ENCODE measurements around the gene ZNF543. TPM values are rescaled to one million over a fixed set of nuclear protein-coding genes. Genes with fewer than 3 reads are reported as not detected.

ZNF543 gene
- total and polyA plus RNA-seq, 4 experiments from 2014 or later = 1.9 to 10.7 (median 7.8) TPM

- no peak for DNase-seq
- H3K27me3 Mint-ChIP-seq = peaks cover 0 to 2% of the 10 kb centered on the region in 2 donors
- no peak overlapping the region for H3K4me3 Mint-ChIP-seq
- H3K36me3 ChIP-seq (ENCODE audit: insufficient read depth, low read length) = peaks cover 28% of the 10 kb centered on the region
- no peaks in the 10 kb centered on the region for H3K27me3 ChIP-seq (ENCODE audit: insufficient read depth, low read length)
- POLR2A ChIA-PET (ENCODE audit: partially characterized antibody) = no interaction called here
- H3K9me3 Mint-ChIP-seq = peaks cover 0 to 84% (median 69%) of the 10 kb centered on the region in 8 donors
- CTCF ChIA-PET (ENCODE audit: partially characterized antibody) = no interaction called here
- peaks cover 0 to 38% of the 10 kb centered on the region in 2 donors for H3K9me3 ChIP-seq (ENCODE audit: control insufficient read depth in 1 of 2, low read length in 2 of 2)
- intact Hi-C loops (cut with micrococcal nuclease) = no loop called here
- peaks cover 12% of the 10 kb centered on the region for H3K4me1 ChIP-seq (ENCODE audit: insufficient read depth, low read length)
- H3K36me3 Mint-ChIP-seq = peaks cover 61 to 63% of the 10 kb centered on the region in 2 donors
- peaks cover 12 to 21% (median 16%) of the 10 kb centered on the region in 4 donors for H3K4me1 Mint-ChIP-seq
- H3K4me3 ChIP-seq (ENCODE audit: low read length in 2 of 2) = no peak overlapping the region
- H3K27ac Mint-ChIP-seq = no peak overlapping the region
- no peak overlapping the region for H3K27ac ChIP-seq (ENCODE audit: low read depth, low read length)
Measured at GRCh38 chr19:57359300-57359699, 39.0 kb downstream of the ZNF543 start.

- peaks cover 0 to 2% of the 10 kb centered on the region in 2 donors for H3K27me3 Mint-ChIP-seq
- H3K4me1 ChIP-seq (ENCODE audit: insufficient read depth, low read length) = peaks cover 12% of the 10 kb centered on the region
- no peak for DNase-seq
- H3K9me3 Mint-ChIP-seq = peaks cover 0 to 75% (median 50%) of the 10 kb centered on the region in 8 donors
- POLR2A ChIA-PET (ENCODE audit: partially characterized antibody) = interaction anchor here (0.8 to 2.3 kb wide), 5 partner anchors 9 to 555 kb away, joined by 3 to 15 read pairs (median 7); partner anchors contain the start of genes ZNF304, ZNF548 and ZNF805
- H3K4me3 Mint-ChIP-seq = peak overlapping the region in 5 of 8 donors; percentile 92 to 95 (median 93)
- H3K4me1 Mint-ChIP-seq = peaks cover 12 to 18% (median 16%) of the 10 kb centered on the region in 4 donors
- H3K27ac ChIP-seq (ENCODE audit: low read depth, low read length) = peak overlapping the region; percentile 76
- H3K36me3 Mint-ChIP-seq = peaks cover 41 to 42% of the 10 kb centered on the region in 2 donors
- H3K27ac Mint-ChIP-seq = peak overlapping the region; percentile 97 to 99 (median 99)
- CTCF ChIA-PET (ENCODE audit: partially characterized antibody) = interaction anchor here (1.3 kb wide), 1 partner anchor 44 kb away, joined by 3 read pairs; no protein-coding TSS in a partner anchor
- H3K9me3 ChIP-seq (ENCODE audit: control insufficient read depth in 1 of 2, low read length in 2 of 2) = peaks cover 0 to 22% of the 10 kb centered on the region in 2 donors
- intact Hi-C loops (cut with micrococcal nuclease) = loop anchor here (2.0 kb wide), 2 partner anchors 216 to 640 kb away; partner anchors contain the start of genes ZNF416 and ZNF606
- H3K4me3 ChIP-seq (ENCODE audit: low read length in 2 of 2) = peak overlapping the region; percentile 51 to 70
- H3K36me3 ChIP-seq (ENCODE audit: insufficient read depth, low read length) = no peaks in the 10 kb centered on the region
- H3K27me3 ChIP-seq (ENCODE audit: insufficient read depth, low read length) = no peaks in the 10 kb centered on the region
Measured at GRCh38 chr19:57362419-57362818, 42.1 kb downstream of the ZNF543 start.

GRCh38 chr19:57362997-57363687 lies 42.9 kb downstream of the ZNF543 start, which contains the start of the genes TRAPPC2B and ZNF547:
Gene TRAPPC2B (plus strand): TSS chr19:57363551. CDS start chr19:57364834, 1,283 bp downstream.
Gene ZNF547 (plus strand): TSS chr19:57363551. CDS start chr19:57368556, 5,005 bp downstream.
- Histone ChIP-seq H3K4me1 (ENCODE audit: insufficient read depth, low read length) (peaks cover 12% of the 10 kb centered on the region), H3K27me3 (ENCODE audit: insufficient read depth, low read length) (no peaks in the 10 kb centered on the region), H3K4me3 (ENCODE audit: low read length in 2 of 2) (peak within 1 kb of the TSS; percentile 51 to 70), H3K27ac (ENCODE audit: low read depth, low read length) (peak within 1 kb of the TSS; percentile 76), H3K9me3 (ENCODE audit: control insufficient read depth in 1 of 2, low read length in 2 of 2) (peaks cover 0 to 15% of the 10 kb centered on the region in 2 donors), H3K36me3 (ENCODE audit: insufficient read depth, low read length) (no peaks in the 10 kb centered on the region)
- Mint-ChIP-seq H3K4me1 (peaks cover 12 to 18% (median 16%) of the 10 kb centered on the region in 4 donors), H3K27ac (peak within 1 kb of the TSS; percentile 97 to 99 (median 99)), H3K36me3 (peaks cover 43 to 47% of the 10 kb centered on the region in 2 donors), H3K27me3 (peaks cover 0 to 2% of the 10 kb centered on the region in 2 donors), H3K9me3 (peaks cover 0 to 72% (median 44%) of the 10 kb centered on the region in 8 donors), H3K4me3 (peak within 1 kb of the TSS; percentile 92 to 97 (median 94))
- peak; percentile 97 to 99 (median 99) for DNase-seq
- intact Hi-C loops (cut with micrococcal nuclease) = loop anchor here (1.0 to 2.0 kb wide), 8 partner anchors 12 to 640 kb away; partner anchors contain the start of genes ZNF17, ZNF304, ZNF416 and ZNF460
- ChIA-PET CTCF (ENCODE audit: partially characterized antibody) (interaction anchor here (1.0 to 1.3 kb wide), 2 partner anchors 26 to 44 kb away, joined by 3 read pairs; partner anchors contain the start of gene ZNF548), POLR2A (ENCODE audit: partially characterized antibody) (interaction anchor here (0.8 to 2.3 kb wide), 7 partner anchors 9 to 554 kb away, joined by 3 to 15 read pairs (median 5); partner anchors contain the start of genes ZIK1, ZNF264, ZNF304 and ZNF548)

GRCh38 chr19:57363688-57364181 lies 43.5 kb downstream of the ZNF543 start:
- Histone ChIP-seq H3K9me3 (ENCODE audit: control insufficient read depth in 1 of 2, low read length in 2 of 2) (peaks cover 0 to 9% of the 10 kb centered on the region in 2 donors), H3K4me3 (ENCODE audit: low read length in 2 of 2) (peak overlapping the region; percentile 51 to 70), H3K27me3 (ENCODE audit: insufficient read depth, low read length) (no peaks in the 10 kb centered on the region), H3K4me1 (ENCODE audit: insufficient read depth, low read length) (peaks cover 12% of the 10 kb centered on the region), H3K27ac (ENCODE audit: low read depth, low read length) (peak overlapping the region; percentile 76), H3K36me3 (ENCODE audit: insufficient read depth, low read length) (no peaks in the 10 kb centered on the region)
- CTCF ChIA-PET (ENCODE audit: partially characterized antibody) = interaction anchor here (1.0 to 1.3 kb wide), 2 partner anchors 26 to 43 kb away, joined by 3 read pairs; partner anchors contain the start of gene ZNF548
- Mint-ChIP-seq H3K27me3 (peaks cover 0 to 2% of the 10 kb centered on the region in 2 donors), H3K27ac (peak overlapping the region; percentile 97 to 99 (median 99)), H3K4me1 (peaks cover 12 to 18% (median 16%) of the 10 kb centered on the region in 4 donors), H3K9me3 (peaks cover 2 to 71% (median 39%) of the 10 kb centered on the region in 8 donors), H3K4me3 (peak overlapping the region; percentile 92 to 97 (median 94)), H3K36me3 (peaks cover 42 to 47% of the 10 kb centered on the region in 2 donors)
- intact Hi-C loops (cut with micrococcal nuclease) = loop anchor here (1.0 to 2.0 kb wide), 8 partner anchors 12 to 639 kb away; partner anchors contain the start of genes ZNF17, ZNF304, ZNF416 and ZNF460
- POLR2A ChIA-PET (ENCODE audit: partially characterized antibody) = interaction anchor here (1.1 to 2.3 kb wide), 6 partner anchors 10 to 221 kb away, joined by 3 to 15 read pairs (median 6); partner anchors contain the start of genes ZIK1, ZNF264, ZNF304 and ZNF548
- no peak for DNase-seq

- Mint-ChIP-seq H3K27ac (peak overlapping the region in 1 of 7 donors; percentile 46), H3K27me3 (peaks cover 0 to 2% of the 10 kb centered on the region in 2 donors), H3K4me1 (peaks cover 14 to 18% (median 16%) of the 10 kb centered on the region in 4 donors), H3K9me3 (peaks cover 2 to 65% (median 30%) of the 10 kb centered on the region in 8 donors), H3K4me3 (peak overlapping the region in 1 of 8 donors; percentile 54), H3K36me3 (peaks cover 53 to 63% of the 10 kb centered on the region in 2 donors)
- peaks cover 0 to 5% of the 10 kb centered on the region in 2 donors for H3K9me3 ChIP-seq (ENCODE audit: control insufficient read depth in 1 of 2, low read length in 2 of 2)
- H3K4me3 ChIP-seq (ENCODE audit: low read length in 2 of 2) = no peak overlapping the region
- H3K27ac ChIP-seq (ENCODE audit: low read depth, low read length) = no peak overlapping the region
- ChIA-PET CTCF (ENCODE audit: partially characterized antibody) (no interaction called here), POLR2A (ENCODE audit: partially characterized antibody) (no interaction called here)
- no peak for DNase-seq
- intact Hi-C loops (cut with micrococcal nuclease) = no loop called here
- peaks cover 12% of the 10 kb centered on the region for H3K4me1 ChIP-seq (ENCODE audit: insufficient read depth, low read length)
- no peaks in the 10 kb centered on the region for H3K27me3 ChIP-seq (ENCODE audit: insufficient read depth, low read length)
- peaks cover 2% of the 10 kb centered on the region for H3K36me3 ChIP-seq (ENCODE audit: insufficient read depth, low read length)
Measured at GRCh38 chr19:57366776-57367175, 46.5 kb downstream of the ZNF543 start.

GRCh38 chr19:57374179-57374578 lies 53.9 kb downstream of the ZNF543 start:
- POLR2A ChIA-PET (ENCODE audit: partially characterized antibody) = no interaction called here
- no peak overlapping the region for H3K27ac ChIP-seq (ENCODE audit: low read depth, low read length)
- H3K9me3 ChIP-seq (ENCODE audit: control insufficient read depth in 1 of 2, low read length in 2 of 2) = peaks cover 10 to 29% of the 10 kb centered on the region in 2 donors
- H3K9me3 Mint-ChIP-seq = peaks cover 0 to 83% (median 56%) of the 10 kb centered on the region in 8 donors
- H3K4me1 ChIP-seq (ENCODE audit: insufficient read depth, low read length) = no peaks in the 10 kb centered on the region
- no peaks in the 10 kb centered on the region for H3K27me3 ChIP-seq (ENCODE audit: insufficient read depth, low read length)
- H3K36me3 ChIP-seq (ENCODE audit: insufficient read depth, low read length) = peaks cover 13% of the 10 kb centered on the region
- intact Hi-C loops (cut with micrococcal nuclease) = no loop called here
- no peak overlapping the region for H3K4me3 Mint-ChIP-seq
- H3K27ac Mint-ChIP-seq = no peak overlapping the region
- no peaks in the 10 kb centered on the region for H3K27me3 Mint-ChIP-seq
- H3K36me3 Mint-ChIP-seq = peaks cover 80 to 85% of the 10 kb centered on the region in 2 donors
- no peak overlapping the region for H3K4me3 ChIP-seq (ENCODE audit: low read length in 2 of 2)
- CTCF ChIA-PET (ENCODE audit: partially characterized antibody) = no interaction called here
- DNase-seq = no peak
- H3K4me1 Mint-ChIP-seq = peaks cover 0 to 3% (median 2%) of the 10 kb centered on the region in 4 donors
